ENCODE data around the gene SLC41A3.
"Not testable (repeated sequence)": the region's sequence is repeated elsewhere in the genome, so short reads cannot be mapped to it uniquely, and the experiment has no call there.

The SLC41A3 gene

DNA sequence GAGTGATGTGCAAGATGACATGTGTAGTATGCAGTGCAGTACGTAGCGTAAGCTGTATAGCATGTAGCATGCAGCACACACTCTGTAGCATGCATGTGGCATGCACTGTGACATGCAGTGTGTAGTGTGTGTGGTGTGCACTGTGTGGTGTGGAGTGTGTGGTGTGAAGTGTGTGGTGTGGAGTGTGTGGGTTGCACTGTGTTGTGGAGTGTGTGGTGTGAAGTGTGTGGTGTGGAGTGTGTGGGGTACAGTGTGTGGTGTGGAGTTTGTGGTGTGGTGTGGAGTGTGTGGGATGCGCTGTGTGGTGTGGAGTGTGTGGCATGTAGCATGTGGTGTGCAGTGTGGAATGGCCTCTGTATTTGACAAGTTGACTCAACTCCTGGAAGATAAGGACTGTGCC is 75.7 kb downstream of the SLC41A3 start:
- in situ Hi-C loops (cut with MboI; ENCODE audit: low sequenced_read_pairs): no loop called here

DNA sequence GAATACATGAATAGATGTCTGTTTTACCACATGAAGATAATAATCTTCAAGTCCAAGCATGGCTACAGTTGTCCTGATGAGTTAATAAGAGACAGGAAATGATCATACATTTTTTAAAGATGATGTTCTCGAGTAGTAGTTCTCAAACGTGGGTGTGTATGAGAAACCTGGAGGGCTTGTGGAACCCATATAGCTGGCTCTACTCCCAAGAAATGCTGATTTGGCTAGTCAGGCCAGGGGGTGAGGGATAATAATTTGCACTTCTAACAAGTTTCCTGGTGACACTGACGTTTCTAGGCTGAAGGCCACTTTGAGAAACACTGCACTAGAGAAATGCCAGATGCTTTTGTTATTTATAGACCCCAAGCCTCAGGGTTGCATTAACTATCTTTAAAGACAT is 78.0 kb downstream of the SLC41A3 start:
- in situ Hi-C loops (cut with MboI; ENCODE audit: low sequenced_read_pairs): no loop called here

DNA sequence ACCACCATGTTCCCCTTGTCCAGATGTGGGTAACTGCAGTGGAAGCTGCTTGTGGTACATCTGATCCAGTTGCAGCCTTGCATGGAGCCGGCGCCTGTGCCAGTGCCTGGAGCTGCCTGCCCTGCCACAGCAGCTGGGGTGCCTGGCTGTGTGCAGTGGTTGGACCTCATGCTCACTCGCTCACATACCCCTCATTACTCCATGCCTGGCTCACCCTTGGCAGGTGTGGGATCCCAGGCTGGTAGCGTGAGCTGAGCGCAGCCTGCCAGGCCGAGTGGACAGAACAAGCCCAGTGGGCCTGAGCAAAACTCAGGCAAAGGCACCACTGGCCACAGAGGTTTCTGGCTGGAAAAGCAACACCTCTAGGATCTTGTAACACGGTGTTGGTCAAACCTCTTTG is 79.2 kb downstream of the SLC41A3 start:
- in situ Hi-C loops (cut with MboI; ENCODE audit: low sequenced_read_pairs): no loop called here

DNA sequence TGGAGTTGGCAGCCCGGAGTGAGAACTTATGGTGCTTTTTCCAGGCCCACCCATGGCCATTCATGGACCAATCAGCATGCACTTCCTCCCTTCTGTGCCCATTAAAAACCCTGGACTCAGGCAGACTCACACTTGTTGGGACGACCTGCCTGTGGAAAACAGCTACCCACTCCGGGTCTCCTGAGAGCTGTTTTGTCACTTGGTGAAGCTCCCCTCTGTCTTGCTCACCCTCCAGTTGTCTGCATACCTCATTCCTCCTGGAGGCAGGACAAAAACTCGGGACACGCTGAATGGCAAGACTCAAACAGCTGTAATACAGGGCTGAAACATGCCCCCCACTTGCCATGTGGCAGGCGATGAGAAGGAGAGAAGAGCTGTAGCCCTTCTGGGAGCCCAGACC is 79.7 kb downstream of the SLC41A3 start:
- in situ Hi-C loops (cut with MboI; ENCODE audit: low sequenced_read_pairs): no loop called here

DNA sequence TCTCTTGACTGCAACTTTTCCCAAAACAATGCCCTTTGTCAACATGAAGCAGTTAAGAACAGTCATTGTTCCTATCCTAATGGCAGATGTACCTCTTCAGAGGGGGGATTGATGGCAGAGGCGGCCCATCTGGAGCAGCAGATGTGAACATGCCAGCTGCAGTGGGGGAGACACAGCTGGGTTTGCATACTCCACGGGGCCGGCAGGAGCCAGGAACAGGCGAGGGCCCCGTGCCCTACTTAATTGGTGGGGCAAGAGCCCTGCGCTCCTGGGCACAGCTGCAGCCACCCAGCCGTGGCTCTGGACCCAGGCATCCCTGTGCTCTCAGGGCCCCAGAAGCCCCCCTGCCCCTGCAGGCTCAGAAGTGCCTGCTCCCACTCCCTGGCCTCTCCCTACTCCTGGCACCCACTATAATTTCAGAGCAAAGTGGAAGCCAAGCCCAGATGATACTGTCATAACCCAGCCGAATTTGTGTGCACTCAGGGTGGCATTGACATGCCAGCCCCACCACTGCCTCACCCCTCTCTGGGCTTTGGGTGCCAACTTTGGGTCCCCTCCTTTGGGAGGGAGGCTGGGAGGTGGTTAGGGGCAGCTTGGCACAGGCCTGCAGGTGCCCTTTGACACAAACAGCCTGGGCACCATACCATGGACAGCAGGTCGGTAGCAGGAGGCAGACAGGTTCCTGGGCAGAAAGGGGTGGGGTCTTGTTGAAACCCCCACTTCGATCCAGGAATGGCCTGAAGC is 80.3 kb downstream of the SLC41A3 start:
- in situ Hi-C loops (cut with MboI; ENCODE audit: low sequenced_read_pairs): no loop called here

DNA sequence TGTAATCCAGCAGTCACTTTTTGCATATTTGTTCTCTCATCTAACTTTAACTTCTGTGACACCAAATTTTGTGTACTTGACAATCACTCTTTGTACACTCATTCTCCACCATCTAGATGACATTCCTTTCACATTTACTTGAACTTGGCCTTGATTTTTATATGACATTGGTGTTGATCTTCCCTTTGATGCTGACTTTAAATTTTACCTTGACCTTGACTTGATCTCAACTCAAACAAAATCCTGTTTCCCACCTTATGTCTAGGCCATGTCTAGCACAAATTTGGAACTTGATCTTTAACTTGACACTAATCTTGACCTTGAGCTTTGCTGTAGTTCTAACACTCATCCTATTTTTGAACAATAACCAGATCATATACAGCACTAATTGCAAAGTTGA is 81.7 kb downstream of the SLC41A3 start:
- in situ Hi-C loops (cut with MboI; ENCODE audit: low sequenced_read_pairs): no loop called here

DNA sequence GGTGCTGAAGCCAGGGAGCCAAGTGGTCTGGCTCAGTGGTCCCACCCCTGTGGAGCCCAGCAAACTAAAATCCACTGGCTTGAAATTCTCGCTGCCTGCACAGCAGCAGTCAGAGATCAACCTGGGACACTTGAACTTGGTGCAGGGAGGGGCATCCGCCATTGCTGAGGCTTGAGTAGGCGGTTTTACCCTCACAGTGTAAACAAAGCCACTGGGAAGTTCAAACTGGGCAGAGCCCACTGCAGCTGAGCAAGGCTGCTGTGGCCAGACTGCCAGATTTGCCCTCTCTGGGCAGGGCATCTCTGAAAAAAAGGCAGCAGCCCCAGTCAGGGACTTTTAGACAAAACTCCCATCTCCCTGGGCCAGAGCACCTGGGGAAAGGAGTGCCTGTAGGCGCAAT is 87.2 kb downstream of the SLC41A3 start:
- in situ Hi-C loops (cut with MboI; ENCODE audit: low sequenced_read_pairs): not testable (repeated sequence)

DNA sequence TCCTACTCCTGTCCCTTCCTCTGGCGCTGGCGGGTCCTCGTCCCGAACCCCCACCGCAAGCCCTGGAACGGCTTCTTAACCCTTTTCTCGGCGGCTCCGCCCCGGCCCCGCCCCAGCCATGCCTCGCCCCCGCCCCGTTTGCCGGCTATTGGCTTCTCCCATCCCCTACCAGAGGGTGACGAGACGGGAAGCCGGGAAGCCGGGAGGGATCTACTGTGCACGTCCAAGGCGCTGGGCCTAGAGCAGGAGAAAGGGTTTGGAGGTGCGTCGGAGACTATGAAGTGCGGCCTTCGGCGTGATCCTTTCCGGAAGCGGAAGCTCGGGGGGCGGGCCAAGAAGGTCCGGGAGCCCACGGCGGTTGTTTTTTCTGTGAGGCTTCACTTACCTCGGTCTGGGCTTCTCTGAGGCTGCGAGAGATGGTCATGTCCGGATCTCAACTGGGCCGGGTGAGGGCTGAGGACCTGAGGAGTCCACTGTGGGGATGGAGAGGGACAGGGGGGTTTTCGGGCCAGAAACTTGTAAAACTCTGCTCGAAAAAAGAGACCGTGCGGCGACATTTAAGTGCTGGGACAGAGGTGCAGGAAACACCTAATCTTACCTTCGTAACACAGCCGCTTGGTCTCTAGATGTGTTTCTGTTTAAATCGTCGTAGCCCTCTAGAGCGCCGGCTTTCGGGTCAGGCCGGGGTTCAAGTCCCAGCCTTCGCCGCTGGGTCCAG is 93.5 kb downstream of the SLC41A3 start:
- in situ Hi-C loops (cut with MboI; ENCODE audit: low sequenced_read_pairs): no loop called here

DNA sequence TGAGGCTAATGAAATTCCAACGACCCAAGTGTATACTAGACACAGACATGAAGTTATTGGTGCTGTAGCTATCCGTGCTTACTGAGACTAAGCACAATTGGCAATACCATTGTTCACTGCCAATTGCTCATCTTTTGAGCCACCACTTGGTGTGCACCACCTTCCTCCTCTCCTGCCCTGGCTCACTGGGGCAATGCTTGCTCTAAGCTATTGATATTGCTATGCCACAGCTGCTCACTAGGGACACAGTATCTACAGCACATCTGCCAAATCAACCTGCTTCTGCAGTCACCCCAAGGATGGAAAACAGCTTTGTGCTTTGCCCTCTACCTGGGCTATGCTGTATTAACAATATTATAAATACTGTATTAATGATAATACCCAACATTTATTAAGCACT is 99.0 kb downstream of the SLC41A3 start:
- in situ Hi-C loops (cut with MboI; ENCODE audit: low sequenced_read_pairs): not testable (repeated sequence)

DNA sequence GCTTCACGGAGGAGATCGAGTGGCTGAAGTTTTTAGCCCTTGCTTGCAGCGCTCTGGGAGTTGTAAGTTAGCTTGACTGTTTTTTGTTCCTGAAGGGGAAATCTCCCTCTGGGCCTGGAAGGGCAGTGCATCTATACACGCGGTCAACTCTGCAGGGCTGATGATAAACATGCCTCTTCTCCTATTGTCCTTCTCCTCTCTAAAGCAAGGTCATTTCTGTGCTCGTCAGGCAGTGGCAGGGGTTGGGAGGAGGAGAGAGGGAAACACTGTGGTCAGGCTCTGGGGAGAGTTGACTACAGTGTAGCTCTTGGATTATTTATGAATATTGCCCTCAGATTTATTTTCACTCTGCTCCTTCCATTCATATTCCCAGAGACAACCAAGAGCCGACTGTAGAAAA is 106.8 kb downstream of the SLC41A3 start:
- in situ Hi-C loops (cut with MboI; ENCODE audit: low sequenced_read_pairs): not testable (repeated sequence)

DNA sequence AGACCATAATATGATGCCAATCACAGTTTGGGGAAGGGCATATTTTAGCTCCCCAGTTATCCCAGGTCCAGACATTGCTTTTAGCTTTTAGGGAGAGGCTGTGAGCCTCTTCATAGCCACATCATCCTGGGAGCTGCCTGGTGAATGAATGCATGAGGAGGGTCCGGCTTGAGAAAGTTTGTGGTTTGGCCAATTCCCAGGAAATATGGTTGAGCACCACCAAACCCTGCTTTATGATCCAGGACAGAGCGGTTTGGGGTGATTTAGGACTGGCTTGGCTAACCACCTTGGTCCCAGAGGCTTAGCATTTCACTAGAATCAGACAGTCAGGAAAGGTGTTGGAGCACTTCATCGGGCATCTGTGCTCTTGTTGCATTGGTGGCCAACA is 107.9 kb downstream of the SLC41A3 start:
- in situ Hi-C loops (cut with MboI; ENCODE audit: low sequenced_read_pairs): not testable (repeated sequence)

DNA sequence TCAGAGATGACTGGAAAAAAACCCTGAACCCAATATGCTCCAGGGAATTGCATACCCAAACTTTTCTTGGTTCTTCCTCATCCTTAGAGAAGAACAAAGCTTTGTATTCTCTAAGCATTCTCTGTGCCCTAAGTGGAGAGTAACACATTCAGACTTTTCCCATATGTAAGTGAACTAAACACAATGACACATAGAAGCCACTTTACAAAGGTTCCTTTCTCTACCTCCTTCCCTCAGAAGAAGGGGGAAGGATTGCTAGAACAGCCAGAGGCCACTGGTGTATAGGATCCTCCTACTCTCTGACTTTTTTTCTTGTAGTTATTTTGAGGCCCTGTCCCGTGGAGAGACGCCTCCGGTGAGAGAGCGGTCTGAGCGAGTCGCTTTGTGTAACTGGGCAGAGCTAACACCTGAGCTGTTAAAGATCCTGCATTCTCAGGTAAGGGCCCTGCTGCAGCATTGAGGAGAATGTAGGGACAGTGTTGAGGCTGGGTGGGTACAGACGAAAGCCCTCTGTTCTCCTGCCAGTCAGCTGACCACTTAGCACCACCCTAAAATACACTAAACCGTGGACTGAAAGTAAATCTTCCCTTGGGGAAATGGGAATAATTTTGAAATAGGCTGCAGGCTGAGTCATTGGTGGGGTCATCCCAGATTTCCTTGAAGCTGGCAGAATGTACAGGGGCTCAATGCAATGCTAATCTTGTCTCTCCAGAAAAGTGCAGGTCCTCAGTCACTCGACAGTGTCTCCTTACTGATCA is 108.5 kb downstream of the SLC41A3 start:
- in situ Hi-C loops (cut with MboI; ENCODE audit: low sequenced_read_pairs): not testable (repeated sequence)

DNA sequence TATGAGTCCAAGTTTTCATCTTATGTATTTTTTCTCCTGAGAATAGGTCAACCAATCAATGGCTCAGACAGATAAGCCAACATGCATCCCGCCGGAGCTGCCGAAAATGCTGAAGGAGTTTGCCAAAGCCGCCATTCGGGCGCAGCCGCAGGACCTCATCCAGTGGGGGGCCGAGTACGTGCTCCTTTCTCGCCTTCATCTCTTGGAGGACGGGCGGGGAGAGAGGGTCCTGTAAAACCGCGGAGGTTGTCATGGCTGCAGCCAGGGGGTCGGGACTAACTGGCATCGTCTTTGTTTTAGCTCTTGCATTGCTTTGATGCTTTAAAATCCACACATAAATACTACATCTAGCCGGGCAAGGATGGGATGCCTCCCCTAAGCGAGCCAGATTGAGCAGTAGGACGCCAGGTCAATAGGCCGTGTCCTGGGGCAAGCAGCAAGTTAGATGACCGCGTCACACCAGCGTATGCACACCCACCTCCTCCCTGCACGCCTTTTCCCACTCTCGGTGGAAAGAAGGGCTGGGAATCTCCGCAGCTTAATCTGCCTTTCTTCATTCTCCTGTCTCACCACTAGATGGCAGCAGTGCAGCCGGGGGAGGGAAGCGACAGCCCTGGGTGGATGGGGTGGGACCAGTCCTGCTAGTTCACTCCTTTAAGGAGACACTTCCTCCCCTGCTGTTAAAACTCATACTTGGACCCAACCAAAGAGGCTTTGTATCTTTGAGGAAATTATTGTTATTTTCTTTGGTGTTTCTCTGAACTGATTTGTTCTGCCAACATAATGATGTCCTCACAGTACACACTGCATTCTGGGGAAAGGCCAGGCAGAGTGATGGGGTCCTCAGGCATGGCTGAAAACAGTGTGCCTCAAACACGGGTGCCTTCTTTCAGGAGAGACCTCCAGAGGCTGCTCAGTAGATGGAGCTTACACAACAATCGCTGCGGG is 111.7 kb downstream of the SLC41A3 start:
- in situ Hi-C loops (cut with MboI; ENCODE audit: low sequenced_read_pairs): not testable (repeated sequence)

DNA sequence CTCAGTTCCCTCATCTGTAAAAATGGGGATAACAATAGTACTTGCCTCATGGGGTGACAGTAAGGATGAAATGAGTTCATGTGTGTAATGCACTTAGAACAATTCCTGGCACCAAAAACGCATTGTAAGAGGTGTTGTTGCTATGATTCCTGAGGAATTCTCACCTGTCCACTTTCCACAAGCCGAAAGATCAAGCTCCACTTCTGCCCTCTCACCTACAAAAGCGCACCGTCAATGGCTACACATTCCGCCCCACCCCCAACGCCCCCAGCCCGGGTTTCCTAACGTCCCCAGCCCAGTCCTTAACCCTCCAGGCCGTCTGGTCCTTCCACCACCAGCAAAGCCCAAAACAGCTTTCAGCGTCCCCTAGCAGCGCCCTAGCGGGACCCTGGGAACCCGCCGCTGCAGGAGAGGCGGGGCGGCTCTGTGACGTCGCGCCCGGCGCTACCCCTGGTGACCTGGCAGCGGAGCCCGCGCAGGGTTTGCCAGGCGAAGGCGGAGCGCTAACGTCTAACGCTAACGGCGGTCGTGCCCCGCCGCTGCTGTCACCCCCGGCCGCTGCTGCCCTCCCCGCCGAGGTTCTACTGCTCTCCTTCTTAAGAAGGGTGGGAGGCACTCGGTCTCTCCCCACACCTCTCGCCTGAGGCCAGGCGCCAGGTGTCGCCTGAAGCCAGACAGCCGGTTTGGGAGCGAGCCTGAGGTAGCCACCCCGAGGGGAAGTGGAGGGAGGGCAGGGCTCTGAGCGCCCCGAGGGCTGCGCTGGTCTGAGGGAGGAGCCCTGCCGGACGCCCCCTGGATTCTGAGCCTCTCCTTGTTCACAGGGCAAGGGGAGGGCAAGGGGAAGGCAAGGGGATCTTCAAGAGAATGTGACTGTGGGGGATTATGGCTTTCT is 115.0 kb downstream of the SLC41A3 start, which contains the start of gene ROPN1B:
ROPN1B (plus strand) TSS at position 478 of the 892 bp plus-strand sequence. CDS start 2,877 bp downstream, outside the sequence.
- in situ Hi-C loops (cut with MboI; ENCODE audit: low sequenced_read_pairs): not testable (repeated sequence)

DNA sequence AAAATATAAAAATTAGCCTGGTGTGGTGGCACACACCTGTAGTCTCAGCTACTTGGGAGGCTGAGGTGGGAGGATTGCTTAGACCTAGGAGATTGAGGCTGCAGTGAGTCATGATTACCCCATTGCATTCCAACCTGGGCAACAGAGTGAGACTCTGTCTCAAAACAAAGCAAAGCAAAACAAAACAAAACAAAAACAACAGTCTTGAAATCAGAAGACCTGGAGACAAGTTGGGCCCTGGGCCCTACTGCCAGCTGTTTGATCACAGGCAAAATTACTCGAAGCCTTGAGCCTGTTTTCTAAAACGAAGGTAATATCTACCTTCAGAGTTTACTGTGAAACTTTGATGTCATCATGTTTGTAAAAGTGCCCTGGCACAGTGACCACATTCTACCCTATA is 115.8 kb downstream of the SLC41A3 start:
- in situ Hi-C loops (cut with MboI; ENCODE audit: low sequenced_read_pairs): not testable (repeated sequence)

DNA sequence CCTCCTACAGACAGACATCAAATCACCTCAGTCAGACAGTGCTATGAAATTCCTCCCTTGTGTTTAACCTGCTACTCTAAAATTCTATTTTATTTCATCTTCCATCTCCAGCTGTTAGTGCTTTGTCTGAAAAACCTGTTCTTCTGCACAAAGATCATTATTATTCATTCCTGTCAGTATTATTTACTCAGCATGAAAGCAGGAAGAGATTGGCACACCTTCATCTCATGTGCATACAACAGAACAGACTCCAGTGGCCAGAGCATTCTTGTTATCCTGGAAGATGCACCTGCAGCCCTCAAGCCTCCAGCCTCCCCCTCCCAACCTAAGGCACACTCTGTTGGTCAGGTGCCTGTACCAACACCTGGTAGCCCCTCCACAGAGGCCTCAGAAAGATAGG is 116.8 kb downstream of the SLC41A3 start:
- in situ Hi-C loops (cut with MboI; ENCODE audit: low sequenced_read_pairs): no loop called here

DNA sequence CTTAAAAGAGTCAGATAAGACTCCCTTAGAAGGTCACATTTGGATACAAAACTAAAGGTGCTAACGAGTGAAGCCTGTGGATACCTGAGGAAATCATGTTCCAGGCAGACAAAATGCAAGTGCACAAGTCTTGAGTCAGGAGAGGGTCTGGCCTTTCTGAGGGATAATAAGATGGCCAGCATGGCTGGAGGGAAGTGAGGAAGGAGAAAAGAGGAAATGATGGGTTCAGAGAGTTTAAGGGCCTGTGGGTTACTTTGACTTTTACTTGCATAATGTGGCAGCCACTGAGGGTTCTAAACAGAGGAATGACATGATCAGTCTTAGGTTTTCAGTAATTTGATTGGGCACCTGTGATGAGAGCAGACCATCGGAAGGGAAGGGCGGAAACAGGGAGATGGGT is 118.4 kb downstream of the SLC41A3 start:
- in situ Hi-C loops (cut with MboI; ENCODE audit: low sequenced_read_pairs): no loop called here

DNA sequence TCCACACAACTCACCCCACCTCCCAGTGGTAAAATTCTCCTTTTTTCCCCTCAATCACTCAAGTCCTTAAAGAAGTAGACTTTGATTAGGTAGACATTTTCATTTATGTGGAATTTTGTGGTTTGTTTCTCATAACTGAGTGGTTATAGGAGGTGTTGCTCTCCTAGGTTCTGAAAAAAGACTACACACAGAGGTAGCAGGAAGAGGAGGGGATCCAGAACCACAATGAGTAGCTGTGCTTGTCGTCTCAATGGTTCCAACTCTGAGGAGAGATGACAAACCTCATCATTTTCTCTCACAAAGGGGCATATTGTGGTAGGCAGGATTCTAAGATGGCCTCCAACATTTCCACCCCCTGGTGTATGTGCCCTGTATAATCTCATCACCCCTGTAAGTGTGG is 120.1 kb downstream of the SLC41A3 start:
- in situ Hi-C loops (cut with MboI; ENCODE audit: low sequenced_read_pairs): not testable (repeated sequence)

DNA sequence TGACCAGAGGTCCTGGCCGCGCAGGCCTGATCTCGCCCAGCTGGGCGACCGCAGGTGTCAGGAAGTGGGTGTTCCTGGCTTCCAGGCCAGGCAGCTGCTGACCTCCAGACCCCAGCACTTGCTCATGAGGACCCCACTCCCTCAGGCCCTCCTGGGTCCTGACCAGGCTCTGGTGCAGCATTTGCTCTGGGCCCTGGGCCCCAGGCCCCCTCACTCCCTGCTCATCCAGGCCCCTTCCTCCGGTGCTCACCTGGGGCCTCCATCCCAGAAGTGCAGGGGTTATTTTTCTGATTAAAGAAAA is 122.7 kb downstream of the SLC41A3 start:
- in situ Hi-C loops (cut with MboI; ENCODE audit: low sequenced_read_pairs): no loop called here
